GM06990 (cell line): ENCODE measurements around the gene STEAP2.

Source experiments
- DNase-seq: peaks from one replicate; pipeline ENCODE4 v3.0.0-alpha.2; 2011; ENCODE audit not compliant: insufficient read length; ENCODE audit errors: extremely low read depth
- H3K27me3 ChIP-seq: replicated peaks from 2 replicates; pipeline ENCODE4 v1.6.0; 2011; ENCODE audit warnings: low read length; ENCODE audit not compliant: control insufficient read depth, insufficient read depth
- H3K36me3 ChIP-seq: 2 replicates; pipeline ENCODE4 v1.5.1; 2011; ENCODE audit warnings: low read length; ENCODE audit not compliant: control insufficient read depth, insufficient read depth
- H3K4me3 ChIP-seq: replicated peaks from 2 replicates; pipeline ENCODE4 v1.5.1; 2011; ENCODE audit warnings: low read depth, mild to moderate bottlenecking, control low read depth, low read length
- CTCF ChIP-seq: IDR thresholded peaks from 2 replicates; pipeline ENCODE4 v1.5.1; 2011; ENCODE audit warnings: low read length, control low read depth, mild to moderate bottlenecking, inconsistent platforms; ENCODE audit not compliant: insufficient read depth, poor library complexity, severe bottlenecking

The STEAP2 gene

GRCh38 chr7:90244565-90244908 is 33.0 kb downstream of the STEAP2 start:
- DNase-seq, result no peak
- Histone ChIP-seq H3K36me3 (no peaks in the 10 kb centered on the region), H3K4me3 (peak overlapping the region; percentile 77), H3K27me3 (no peaks in the 10 kb centered on the region)
- TF ChIP-seq CTCF, result no peak

- H3K27me3 ChIP-seq, result no peaks in the 10 kb centered on the region
- DNase-seq, result peak; percentile 86
- H3K36me3 ChIP-seq, result no peaks in the 10 kb centered on the region
- H3K4me3 ChIP-seq, result peak within 1 kb of the TSS; percentile 77
- peak; percentile 13 for TF ChIP-seq CTCF
Observed at GRCh38 chr7:90244909-90245851, 33.6 kb downstream of the STEAP2 start, which contains the start of gene CFAP69. Gene CFAP69, plus strand, starts transcription at chr7:90245174. Its CDS starts 251 bp downstream, at chr7:90245425.

GRCh38 chr7:90246171-90246570 is 34.6 kb downstream of the STEAP2 start:
- Histone ChIP-seq H3K36me3 (no peaks in the 10 kb centered on the region), H3K27me3 (no peaks in the 10 kb centered on the region), H3K4me3 (no peak overlapping the region)
- no peak for DNase-seq
- no peak for TF ChIP-seq CTCF

DNA sequence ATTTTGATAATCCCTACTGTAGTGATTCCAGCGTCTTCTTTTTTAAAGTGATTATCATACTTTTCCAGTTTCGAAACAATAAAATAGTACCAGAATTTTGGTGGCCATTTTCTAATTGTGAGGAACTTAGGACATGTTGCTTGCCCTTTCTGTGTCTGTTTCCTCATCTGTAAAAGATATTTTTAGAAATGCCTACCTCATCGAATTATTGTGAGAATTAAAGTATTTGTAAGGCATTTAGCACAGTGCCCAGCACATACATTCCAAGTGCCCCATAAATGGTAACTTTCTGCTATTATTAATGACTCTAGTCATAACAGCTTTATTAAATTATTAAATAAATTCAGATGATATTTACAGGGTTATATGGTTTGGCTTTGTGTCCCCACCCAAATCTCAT is 37.2 kb downstream of the STEAP2 start:
- no peak overlapping the region for H3K4me3 ChIP-seq

GRCh38 chr7:90250601-90251303 is 39.2 kb downstream of the STEAP2 start:
- TF ChIP-seq CTCF, result no peak
- DNase-seq, result no peak
- no peak overlapping the region for H3K4me3 ChIP-seq
- no peaks in the 10 kb centered on the region for H3K36me3 ChIP-seq
- no peaks in the 10 kb centered on the region for H3K27me3 ChIP-seq

More for the DNA sequence above, 37.2 kb downstream of the STEAP2 start:
- Histone ChIP-seq H3K36me3 (no peaks in the 10 kb centered on the region), H3K27me3 (no peaks in the 10 kb centered on the region)
- DNase-seq, result no peak
- no peak for TF ChIP-seq CTCF
